Neural crest cell (in vitro differentiated cells): ENCODE measurements around the gene SGTA. TPM values are rescaled to one million over a fixed set of nuclear protein-coding genes. Genes with fewer than 3 reads are reported as not detected.

ENCODE experiments used
- DNase-seq: peaks from one replicate; pipeline ENCODE4 v3.0.0; 2021; ENCODE audit warnings: low read depth, mixed read lengths, low spot score
- H3K27ac Mint-ChIP-seq: one replicate; pipeline ENCODE4 v1.8.0; 2021; ENCODE audit warnings: mild to moderate bottlenecking, mixed read lengths; ENCODE audit not compliant: unreplicated experiment
- H3K27me3 Mint-ChIP-seq: 2 replicates; pipeline ENCODE4 v1.8.0; 2021; ENCODE audit warnings: low read depth, mild to moderate bottlenecking, mixed read lengths
- H3K36me3 Mint-ChIP-seq: 2 replicates; pipeline ENCODE4 v1.8.0; 2021; ENCODE audit warnings: low read depth, mild to moderate bottlenecking, mixed read lengths
- H3K4me1 Mint-ChIP-seq: 2 replicates; pipeline ENCODE4 v1.8.0; 2021; ENCODE audit warnings: mixed read lengths
- H3K4me3 Mint-ChIP-seq: one replicate; pipeline ENCODE4 v1.8.0; 2021; ENCODE audit warnings: mild to moderate bottlenecking, mixed read lengths
- H3K9me3 Mint-ChIP-seq: 2 replicates; pipeline ENCODE4 v1.8.0; 2021; ENCODE audit warnings: mixed read lengths
- long read RNA-seq: library from polyadenylated mRNA; unstranded; transcript quantifications from one replicate; pipeline ENCODE4 v2.0.0, GENCODE V29; 2020
- total RNA-seq: library from RNA; stranded (reverse); gene quantifications from 2 replicates; pipeline ENCODE4 v1.2.1, GENCODE V29; 2021
- TF ChIP-seq, protein P1 (sequence below): fragments of 200-600 bp; sonication (generic); conservative IDR thresholded peaks from 2 replicates; pipeline ENCODE4 v1.5.0; 2021; ENCODE audit warnings: antibody characterized with exemption, mild to moderate bottlenecking

The SGTA gene, protein sequence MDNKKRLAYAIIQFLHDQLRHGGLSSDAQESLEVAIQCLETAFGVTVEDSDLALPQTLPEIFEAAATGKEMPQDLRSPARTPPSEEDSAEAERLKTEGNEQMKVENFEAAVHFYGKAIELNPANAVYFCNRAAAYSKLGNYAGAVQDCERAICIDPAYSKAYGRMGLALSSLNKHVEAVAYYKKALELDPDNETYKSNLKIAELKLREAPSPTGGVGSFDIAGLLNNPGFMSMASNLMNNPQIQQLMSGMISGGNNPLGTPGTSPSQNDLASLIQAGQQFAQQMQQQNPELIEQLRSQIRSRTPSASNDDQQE
- total RNA-seq = 89.9 and 95.1 TPM in 2 replicates
- long read RNA-seq, transcript SGTA-201 (12 exons, 2,330 nt) = major isoform, 21 of 33 reads
- long read RNA-seq, partial matches to known transcripts = 8 of 33 reads
- long read RNA-seq, other reads (novel, unspliced or antisense) = 4 of 33 reads

DNA sequence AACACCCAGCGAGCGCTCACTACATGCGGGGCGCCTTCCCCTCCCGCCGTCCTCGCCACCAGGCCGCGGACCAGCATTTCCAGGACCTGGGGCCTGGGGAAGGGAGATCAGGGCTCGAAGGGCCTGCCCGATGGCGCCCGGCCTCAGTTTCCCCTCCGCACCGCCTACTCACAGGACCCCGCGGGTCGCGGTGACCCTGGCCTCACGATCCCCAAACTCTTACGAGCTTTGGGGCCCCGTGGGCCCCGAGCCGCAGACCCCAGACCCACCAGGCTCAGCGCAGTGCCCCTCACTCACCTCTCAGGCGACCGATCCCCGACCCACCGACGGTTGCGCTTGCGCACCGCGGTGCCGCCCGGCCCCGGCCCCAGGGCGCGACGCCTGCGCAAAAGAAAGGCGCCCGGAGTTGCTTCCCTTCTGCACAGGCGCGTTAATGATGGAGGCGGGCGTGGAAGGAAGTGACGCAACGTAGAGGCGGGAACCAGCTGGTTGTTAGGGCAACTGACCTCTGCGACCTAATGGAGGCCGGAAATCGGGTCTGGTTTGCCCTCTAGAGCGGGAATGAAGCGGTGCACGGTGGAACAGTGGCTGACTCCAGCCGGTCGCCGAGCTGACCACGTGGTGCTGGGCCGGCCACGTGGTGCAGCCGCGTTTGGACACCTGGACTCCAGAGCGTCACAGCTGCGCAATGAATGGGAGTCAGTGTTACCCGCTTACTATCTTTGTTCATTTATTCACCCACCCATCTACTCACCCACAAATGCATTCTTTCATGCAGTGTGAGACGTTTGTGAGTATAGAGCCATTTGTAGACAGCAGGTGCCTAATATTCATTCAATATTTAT is at the start of gene SGTA:
Gene SGTA, minus strand, starts transcription at position 338 of the 845 bp plus-strand sequence. CDS start 14,205 bp downstream, outside the sequence.
- Mint-ChIP-seq H3K27ac (peak within 1 kb of the TSS; percentile 93), H3K9me3 (peaks cover 4% of the 10 kb centered on the region), H3K36me3 (peaks cover 4% of the 10 kb centered on the region), H3K4me1 (peaks cover 58% of the 10 kb centered on the region), H3K27me3 (peaks cover 4% of the 10 kb centered on the region), H3K4me3 (peak within 1 kb of the TSS; percentile 93)
- TF ChIP-seq, protein P1, sequence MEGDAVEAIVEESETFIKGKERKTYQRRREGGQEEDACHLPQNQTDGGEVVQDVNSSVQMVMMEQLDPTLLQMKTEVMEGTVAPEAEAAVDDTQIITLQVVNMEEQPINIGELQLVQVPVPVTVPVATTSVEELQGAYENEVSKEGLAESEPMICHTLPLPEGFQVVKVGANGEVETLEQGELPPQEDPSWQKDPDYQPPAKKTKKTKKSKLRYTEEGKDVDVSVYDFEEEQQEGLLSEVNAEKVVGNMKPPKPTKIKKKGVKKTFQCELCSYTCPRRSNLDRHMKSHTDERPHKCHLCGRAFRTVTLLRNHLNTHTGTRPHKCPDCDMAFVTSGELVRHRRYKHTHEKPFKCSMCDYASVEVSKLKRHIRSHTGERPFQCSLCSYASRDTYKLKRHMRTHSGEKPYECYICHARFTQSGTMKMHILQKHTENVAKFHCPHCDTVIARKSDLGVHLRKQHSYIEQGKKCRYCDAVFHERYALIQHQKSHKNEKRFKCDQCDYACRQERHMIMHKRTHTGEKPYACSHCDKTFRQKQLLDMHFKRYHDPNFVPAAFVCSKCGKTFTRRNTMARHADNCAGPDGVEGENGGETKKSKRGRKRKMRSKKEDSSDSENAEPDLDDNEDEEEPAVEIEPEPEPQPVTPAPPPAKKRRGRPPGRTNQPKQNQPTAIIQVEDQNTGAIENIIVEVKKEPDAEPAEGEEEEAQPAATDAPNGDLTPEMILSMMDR = peak; percentile 54
- DNase-seq = peak; percentile 94

GRCh38 chr19:2827840-2828489 is 44.9 kb upstream of the SGTA start:
- TF ChIP-seq, protein P1 = no peak
- peaks cover 48% of the 10 kb centered on the region for H3K36me3 Mint-ChIP-seq
- H3K27me3 Mint-ChIP-seq = no peaks in the 10 kb centered on the region
- no peak overlapping the region for H3K4me3 Mint-ChIP-seq
- peaks cover 12% of the 10 kb centered on the region for H3K9me3 Mint-ChIP-seq
- no peaks in the 10 kb centered on the region for H3K4me1 Mint-ChIP-seq
- H3K27ac Mint-ChIP-seq = no peak overlapping the region
- DNase-seq = no peak

GRCh38 chr19:2827022-2827421 is 43.9 kb upstream of the SGTA start:
- TF ChIP-seq, protein P1 = no peak
- no peaks in the 10 kb centered on the region for H3K27me3 Mint-ChIP-seq

DNA sequence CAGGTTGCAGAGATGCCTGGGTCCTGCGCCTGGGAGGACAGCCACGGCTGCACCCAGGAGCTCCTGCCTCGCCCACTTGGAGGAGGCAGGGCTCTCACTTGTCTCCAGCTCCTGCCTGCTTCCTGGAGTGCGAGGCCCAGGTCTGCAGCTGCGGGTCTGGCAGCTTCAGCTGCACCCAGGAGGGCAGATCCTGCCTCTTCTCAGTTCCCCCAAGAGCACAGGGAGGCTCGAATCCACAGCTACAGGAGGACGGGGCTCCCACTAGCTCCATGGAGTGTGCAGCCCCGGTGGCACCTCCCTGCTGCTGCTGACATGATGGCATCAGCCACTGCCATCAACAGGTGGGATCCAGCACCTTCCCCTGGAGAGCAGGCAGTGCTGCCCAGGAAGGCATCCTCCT is 41.1 kb upstream of the SGTA start:
- no peak for DNase-seq
- Mint-ChIP-seq H3K4me1 (no peaks in the 10 kb centered on the region), H3K27ac (no peak overlapping the region), H3K9me3 (peaks cover 5% of the 10 kb centered on the region), H3K4me3 (no peak overlapping the region), H3K27me3 (no peaks in the 10 kb centered on the region), H3K36me3 (peaks cover 24% of the 10 kb centered on the region)
- TF ChIP-seq, protein P1 = no peak

More at GRCh38 chr19:2827022-2827421, 43.9 kb upstream of the SGTA start:
- Mint-ChIP-seq H3K9me3 (peaks cover 9% of the 10 kb centered on the region), H3K4me3 (no peak overlapping the region), H3K4me1 (no peaks in the 10 kb centered on the region), H3K36me3 (peaks cover 39% of the 10 kb centered on the region), H3K27ac (no peak overlapping the region)
- no peak for DNase-seq

DNA sequence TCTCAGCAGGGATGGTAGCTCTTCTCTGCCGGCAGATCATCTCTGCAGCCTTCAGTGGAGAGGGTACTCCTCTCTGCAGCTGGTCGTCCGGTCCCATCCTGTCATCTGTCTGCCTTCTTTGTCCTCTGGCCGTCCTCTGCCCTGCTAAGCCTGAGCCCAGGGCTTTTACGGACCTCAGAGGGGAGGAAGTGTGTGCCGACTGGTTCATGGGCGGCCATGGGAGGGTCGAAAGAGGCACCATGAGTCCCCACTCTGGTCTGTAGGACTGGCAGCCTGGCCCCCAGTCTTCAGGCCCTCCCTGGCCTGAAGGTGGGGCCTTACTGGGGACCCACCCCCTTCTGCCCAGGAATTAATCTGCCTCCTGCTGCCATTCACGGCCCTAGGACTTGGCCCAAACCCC is 40.6 kb upstream of the SGTA start:
- Mint-ChIP-seq H3K27ac (no peak overlapping the region), H3K9me3 (peaks cover 5% of the 10 kb centered on the region), H3K4me3 (peak overlapping the region; percentile 49), H3K36me3 (peaks cover 23% of the 10 kb centered on the region), H3K27me3 (no peaks in the 10 kb centered on the region), H3K4me1 (no peaks in the 10 kb centered on the region)
- TF ChIP-seq, protein P1 = no peak
- no peak for DNase-seq
